GM19438 (cell line): Measurements from ENCODE around the gene ERBB4.

Experiments used
- ATAC-seq: cut with Tn5 transposase; IDR thresholded peaks from one replicate; pipeline ENCODE4 v1.9.1; 2021; ENCODE audit warnings: low read depth; ENCODE audit not compliant: unreplicated experiment

Gene ERBB4

GRCh38 chr2:212381428-212382102 lies 157.0 kb downstream of the ERBB4 start:
- ATAC-seq: no peak

DNA sequence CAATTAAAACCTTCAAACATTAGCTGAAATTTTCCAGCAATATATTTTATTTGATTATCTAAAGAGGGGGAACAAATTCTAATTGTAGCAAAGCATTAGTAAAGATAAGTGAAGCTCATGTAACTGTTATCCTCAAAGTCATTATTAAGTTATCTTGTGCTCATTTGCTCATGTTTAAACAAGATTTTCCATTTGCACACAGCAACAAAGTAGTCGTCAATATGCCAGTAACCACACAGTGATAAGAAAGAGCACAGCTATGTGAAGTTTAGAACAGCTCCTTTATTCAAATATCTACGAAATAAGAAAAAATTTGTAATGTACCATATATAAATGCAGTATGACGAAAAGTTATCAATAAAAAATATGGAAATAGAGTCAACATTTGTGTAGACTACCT lies 159.5 kb downstream of the ERBB4 start:
- ATAC-seq: no peak

- ATAC-seq: no peak
Measured at GRCh38 chr2:212367431-212367830, 171.2 kb downstream of the ERBB4 start.

DNA sequence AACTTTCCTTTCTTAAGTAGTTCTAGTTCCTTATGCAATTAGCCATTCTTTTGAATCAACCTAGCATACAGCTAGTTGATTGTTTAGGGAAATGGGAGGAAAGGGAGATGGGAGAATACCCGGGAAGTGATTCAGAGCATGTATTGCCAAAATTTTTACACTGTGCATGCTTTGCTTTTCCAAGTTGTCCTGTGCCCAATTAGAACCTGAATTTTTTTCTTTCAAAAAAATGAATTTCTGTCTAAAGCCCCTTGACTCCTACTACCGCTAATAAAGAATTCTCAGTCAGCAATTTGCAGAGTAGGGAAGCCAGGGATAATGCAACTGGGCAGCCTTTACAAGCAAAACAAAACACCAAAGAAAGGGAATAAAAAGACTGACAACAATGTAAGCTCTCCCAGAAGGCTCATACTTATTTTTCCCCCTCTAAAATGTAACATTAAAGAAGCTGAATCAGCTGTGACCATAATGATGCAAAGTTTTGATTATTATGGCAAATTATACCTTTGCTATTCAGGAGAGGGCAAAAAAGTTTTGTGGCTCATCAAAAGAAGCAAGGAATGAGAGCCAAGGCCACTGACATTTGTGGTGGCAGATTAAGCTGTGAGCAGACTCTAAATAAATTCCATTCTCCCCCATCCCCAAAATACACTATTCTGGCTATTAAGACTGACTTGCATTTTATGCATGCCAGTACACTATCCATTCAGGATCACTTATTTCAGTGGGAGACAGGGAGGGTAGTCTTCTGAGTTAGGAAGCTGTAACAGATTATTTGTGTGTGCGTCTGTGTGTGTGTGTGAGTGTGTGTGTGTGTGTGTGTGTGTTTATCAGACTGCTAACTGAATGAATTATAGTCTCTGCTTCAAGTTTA lies 174.3 kb downstream of the ERBB4 start:
- ATAC-seq: no peak

GRCh38 chr2:212361174-212361756 lies 177.3 kb downstream of the ERBB4 start:
- ATAC-seq: no peak

DNA sequence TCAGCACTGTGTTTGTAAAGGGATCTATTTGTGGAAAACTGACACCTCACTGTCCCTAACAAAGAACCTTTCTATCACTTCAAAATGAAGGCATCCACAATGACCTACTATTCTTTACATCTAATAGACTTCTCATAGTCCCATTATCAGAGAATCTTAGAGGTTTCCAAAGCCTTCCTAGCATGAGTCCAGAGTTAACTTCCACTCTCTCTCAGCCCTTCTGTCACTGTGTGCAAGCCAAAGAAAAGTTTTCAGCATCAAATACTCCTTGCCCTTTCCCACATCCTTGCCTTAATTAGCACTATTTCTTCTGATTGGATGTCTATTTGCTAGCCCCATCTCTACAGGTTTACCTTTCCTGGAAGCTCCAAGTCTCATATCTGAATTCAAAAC lies 178.5 kb downstream of the ERBB4 start:
- ATAC-seq: no peak

GRCh38 chr2:212359425-212360067 lies 179.1 kb downstream of the ERBB4 start:
- ATAC-seq: no peak

- no peak for ATAC-seq
Measured at GRCh38 chr2:212357606-212358005, 181.0 kb downstream of the ERBB4 start.

GRCh38 chr2:212354382-212354781 lies 184.2 kb downstream of the ERBB4 start:
- no peak for ATAC-seq

DNA sequence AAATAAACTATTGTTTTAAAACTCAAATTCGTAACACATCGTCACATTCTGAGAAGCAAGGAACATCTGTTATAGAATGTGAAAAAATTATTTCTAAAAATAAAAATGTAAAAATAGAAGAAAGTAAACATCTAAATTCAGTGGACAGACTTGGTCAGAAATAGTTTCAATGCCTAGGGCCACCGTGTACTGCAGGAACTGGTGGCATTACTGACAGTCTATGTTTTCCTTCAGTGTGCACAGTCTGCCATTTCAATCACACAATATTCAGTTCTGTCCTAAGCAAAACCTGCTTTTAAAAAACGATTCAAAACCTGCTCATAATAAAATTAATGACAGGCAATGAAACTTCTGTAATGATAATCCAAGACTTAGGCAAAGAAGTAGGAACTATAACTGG lies 190.1 kb downstream of the ERBB4 start:
- ATAC-seq: no peak

- ATAC-seq: no peak
Measured at GRCh38 chr2:212346865-212347264, 191.7 kb downstream of the ERBB4 start.

DNA sequence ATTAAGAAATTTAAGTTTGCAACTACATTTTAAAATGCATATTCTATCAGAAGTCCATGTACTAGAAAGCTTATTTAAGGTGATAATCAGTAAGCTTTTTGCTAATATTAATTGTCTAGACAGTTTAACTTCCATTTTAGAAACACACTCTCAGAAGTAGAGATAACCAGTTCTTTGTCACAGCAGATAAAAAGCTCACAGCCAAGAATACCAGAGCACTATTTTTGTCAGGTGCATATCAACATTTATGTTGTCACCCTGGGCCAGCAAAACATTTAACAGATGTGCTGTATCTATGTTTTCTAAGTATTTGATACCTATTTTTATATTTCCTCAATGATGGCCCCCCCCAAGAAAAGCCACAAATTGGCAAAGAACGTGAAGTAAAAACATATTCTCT lies 192.6 kb downstream of the ERBB4 start:
- ATAC-seq: no peak

- no peak for ATAC-seq
Measured at GRCh38 chr2:212344131-212344530, 194.5 kb downstream of the ERBB4 start.

DNA sequence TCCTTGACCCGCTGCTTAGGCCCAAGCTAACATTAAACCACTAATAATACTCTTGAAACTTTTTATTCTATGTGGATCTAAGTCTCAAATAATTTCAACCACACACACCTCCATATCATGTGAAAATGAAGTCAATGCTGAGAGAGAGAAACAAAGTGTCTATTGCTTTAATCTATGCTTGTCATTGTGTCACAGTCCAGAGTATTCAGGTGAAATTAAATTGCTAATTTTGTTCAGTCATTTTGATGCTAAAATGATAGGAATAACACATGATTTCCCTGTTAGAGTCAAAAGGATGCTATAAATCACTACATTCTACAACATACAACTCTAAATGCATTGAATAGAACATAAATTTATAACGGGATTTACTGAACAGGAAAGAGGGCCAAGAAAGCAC lies 195.4 kb downstream of the ERBB4 start:
- ATAC-seq: no peak

DNA sequence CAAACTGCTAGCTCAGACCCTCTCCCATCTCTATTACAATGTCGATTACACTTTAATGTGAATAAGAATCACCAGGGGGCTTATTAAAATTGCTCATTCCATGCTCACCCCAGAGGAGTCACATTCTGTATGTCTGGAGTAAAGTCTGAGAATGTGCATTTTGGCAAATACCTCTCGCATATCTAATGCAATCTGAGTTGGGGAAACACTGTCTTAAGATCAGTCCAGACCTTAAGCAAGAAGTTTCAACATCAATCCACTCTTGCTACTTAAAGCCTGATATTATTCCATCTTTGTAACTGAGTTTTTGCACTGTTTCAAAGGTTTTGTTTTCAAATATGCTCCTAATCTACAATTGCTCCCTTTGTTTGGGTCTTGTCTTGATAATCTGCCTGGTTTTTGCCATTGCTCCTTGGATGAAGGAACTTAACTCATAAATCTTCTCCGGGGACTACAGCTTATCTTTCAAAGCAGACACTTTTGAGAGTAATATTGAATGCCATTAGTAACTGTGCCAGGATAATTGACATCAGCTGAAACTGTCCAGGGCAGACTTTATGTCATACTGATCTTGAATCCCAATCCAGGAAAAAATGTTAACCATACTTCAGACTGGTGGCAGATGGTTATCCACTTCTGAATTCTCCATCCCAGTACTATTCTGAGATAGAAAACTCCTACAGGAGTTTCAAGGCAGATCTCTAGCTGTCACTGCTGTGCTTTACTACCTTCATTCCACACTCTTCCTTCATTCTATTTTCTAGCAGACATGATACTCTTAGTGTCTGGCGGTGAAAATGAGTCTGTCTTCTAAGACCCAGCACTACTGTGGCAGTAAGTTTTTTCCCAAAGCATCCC lies 200.9 kb downstream of the ERBB4 start:
- ATAC-seq: no peak

GRCh38 chr2:212337036-212337435 lies 201.6 kb downstream of the ERBB4 start:
- no peak for ATAC-seq

DNA sequence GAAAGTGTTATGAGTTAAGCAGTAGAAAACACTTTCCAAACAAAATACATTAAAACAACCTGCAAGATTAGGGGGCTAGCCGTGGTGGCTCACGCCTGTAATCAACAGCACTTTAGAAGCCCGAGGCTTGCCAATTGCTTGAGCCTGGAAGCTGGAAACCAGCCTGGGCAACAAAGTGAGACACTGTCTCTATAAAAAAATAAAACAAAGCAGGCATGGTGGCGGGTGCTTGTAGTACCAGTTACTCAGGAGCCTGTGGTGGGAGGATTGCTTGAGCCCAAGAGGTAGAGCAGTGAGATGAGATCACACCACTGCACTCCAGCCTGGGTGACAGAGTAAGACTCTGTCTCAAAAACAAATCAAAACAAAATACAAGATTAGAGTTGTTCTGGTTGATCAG lies 208.3 kb downstream of the ERBB4 start:
- no peak for ATAC-seq

- ATAC-seq: no peak
Measured at GRCh38 chr2:212328712-212329496, 209.7 kb downstream of the ERBB4 start.

DNA sequence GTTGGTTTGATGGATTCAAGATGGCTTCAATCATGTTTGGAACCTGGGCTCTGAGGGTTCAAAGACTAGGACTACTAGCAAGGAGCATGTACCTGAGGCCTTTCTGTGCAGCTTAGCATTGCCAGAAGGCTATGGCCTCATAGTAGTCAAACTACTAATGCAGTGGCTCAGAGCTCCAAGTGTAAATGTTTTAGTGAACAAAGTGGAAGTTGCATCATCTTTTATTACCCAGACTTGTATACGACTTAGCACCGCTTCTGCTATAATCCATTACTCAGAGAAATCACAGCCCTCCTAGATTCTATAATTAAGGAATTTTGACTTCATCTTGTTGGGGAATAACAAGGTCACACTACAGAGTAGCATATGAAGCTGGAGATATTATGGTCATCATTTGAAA lies 210.5 kb downstream of the ERBB4 start:
- ATAC-seq: no peak
